ENCODE data around the gene CABCOCO1. TPM values are rescaled to one million over a fixed set of nuclear protein-coding genes. Genes with fewer than 3 reads are reported as not detected.
A peak's percentile ranks its signal among the peaks of the same experiment; 100 is the strongest.

The CABCOCO1 gene
- total and polyA plus RNA-seq, 9 of the 15 experiments (the other 6 are each of a cell fraction or from before 2014, with no cell fraction given), result 0.04 TPM; not detected in 8

GRCh38 chr10:61757525-61758397 lies 95.0 kb downstream of the CABCOCO1 start:
- Histone ChIP-seq H3K9me1 (ENCODE audit: control insufficient read depth, insufficient read depth, low read length) (no peaks in the 10 kb centered on the region), H2AFZ (ENCODE audit: low read depth, low read length) (peak overlapping the region; percentile 80), H3K4me1 (replicated peaks in 1 of 2; ENCODE audit: control insufficient read depth in 2 of 2, insufficient read depth in 2 of 2, low read length in 2 of 2) (peaks cover 0 to 50% of the 10 kb centered on the region in 2 experiments; a peak in 4 of 5 replicates), H3K4me2 (ENCODE audit: insufficient read depth, low read length) (peak overlapping the region; percentile 20; the same call in 1 of the 2 replicates), H4K20me1 (replicated peaks; ENCODE audit: control insufficient read depth, insufficient read depth, low read length) (no peaks in the 10 kb centered on the region), H3K9ac (ENCODE audit: insufficient read depth in 1 of 2, low read depth in 2 of 2, low read length in 2 of 2) (peak overlapping the region in 1 of 2 experiments; percentile 44; a peak in 2 of 4 replicates), H3K79me2 (ENCODE audit: control insufficient read depth, insufficient read depth, low read length) (peaks cover 23% of the 10 kb centered on the region; the same call in 1 of the 3 replicates), H3K36me3 (ENCODE audit: control insufficient read depth, insufficient read depth, low read length) (no peaks in the 10 kb centered on the region; the same call in 2 of the 3 replicates), H3K9me3 (replicated peaks; ENCODE audit: control insufficient read depth, insufficient read depth, low read depth, low read length) (no peaks in the 10 kb centered on the region; the same call in 1 of the 2 replicates), H3K27ac (ENCODE audit: extremely low read depth, low read depth, low read length) (peak overlapping the region; percentile 40), H3K27me3 (ENCODE audit: control insufficient read depth in 2 of 2, insufficient read depth in 2 of 2, low read length in 2 of 2) (no peaks in the 10 kb centered on the region), H3K4me3 (no peak overlapping the region)
- FAIRE-seq (no peak), ATAC-seq (peak; percentile 51), DNase-seq (ENCODE audit: extremely low read depth in 1 of 4, low spot score in 3 of 4) (peak in 1 of 4 experiments; percentile 57)
- intact Hi-C loops (cut with micrococcal nuclease), result no loop called here
- no TSS peak for BruUV-seq (replicated peaks)
- ChIA-PET CTCF (ENCODE audit: low intra/inter-chr PET ratio) (no interaction called here), POLR2A (interaction anchor here (1.0 kb wide), 1 partner anchor 8 kb away, joined by 4 read pairs; no protein-coding TSS in a partner anchor)
- in situ Hi-C loops (cut with MboI), result loop anchor here (25.0 kb wide), 1 partner anchor 1355 kb away; no protein-coding TSS in a partner anchor
- WGBS (ENCODE audit: insufficient coverage, low coverage, missing lambda C conversion rate), result 32% methylated on average over 2 of the region's 2 CpGs
- TF ChIP-seq SOX6 (IDR thresholded peaks at IDR 0.05) (0 out of 2 replicates have a peak, but pooled peaks have one; percentile 13), MYNN (IDR thresholded peaks at IDR 0.05) (no peak), MYNN (CRISPR knock-in tag; IDR thresholded peaks at IDR 0.05) (no peak), TBL1XR1 (IDR thresholded peaks at IDR 0.05; ENCODE audit: low read length in 2 of 2) (peak in 1 of 2 experiments; percentile 27; a peak in 1 of 4 replicates), SMARCA4 (IDR thresholded peaks at IDR 0.05) (peak; percentile 68), MAFF (IDR thresholded peaks at IDR 0.05; ENCODE audit: low read length) (no peak), NFRKB (IDR thresholded peaks at IDR 0.05; ENCODE audit: low read depth) (peak; percentile 53), ELF1 (tag; IDR thresholded peaks at IDR 0.05) (peak; percentile 46), MEF2D (tag; conservative IDR thresholded peaks at IDR 0.05; ENCODE audit: low read depth) (peak; percentile 59; the same call in 1 of the 2 replicates), DIDO1 (tag; IDR thresholded peaks at IDR 0.05; ENCODE audit: low read depth) (peak; percentile 25; the same call in 1 of the 2 replicates), SLC30A9 (CRISPR knock-in tag; IDR thresholded peaks at IDR 0.05) (no peak), ARID1B (IDR thresholded peaks at IDR 0.05) (peak; percentile 66), GATAD2A (IDR thresholded peaks at IDR 0.05) (peak; percentile 82), SPI1 (IDR thresholded peaks at IDR 0.05; ENCODE audit: borderline replicate concordance, low read depth, low read length) (no peak), TCF3 (CRISPR knock-in tag; IDR thresholded peaks at IDR 0.05) (no peak), FOSL1 (tag; conservative IDR thresholded peaks at IDR 0.05) (peak; percentile 92), VEZF1 (CRISPR knock-in tag; IDR thresholded peaks at IDR 0.05) (peak; percentile 26; the same call in 1 of the 2 replicates), ZNF436 (CRISPR knock-in tag; IDR thresholded peaks at IDR 0.05) (no peak), LEF1 (IDR thresholded peaks at IDR 0.05) (no peak), MAX (CRISPR knock-in tag; IDR thresholded peaks at IDR 0.05) (no peak)
- TF ChIP-seq, protein P1, sequence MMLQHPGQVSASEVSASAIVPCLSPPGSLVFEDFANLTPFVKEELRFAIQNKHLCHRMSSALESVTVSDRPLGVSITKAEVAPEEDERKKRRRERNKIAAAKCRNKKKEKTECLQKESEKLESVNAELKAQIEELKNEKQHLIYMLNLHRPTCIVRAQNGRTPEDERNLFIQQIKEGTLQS (IDR thresholded peaks at IDR 0.05), result peak; percentile 87
- TF ChIP-seq, protein P1 (CRISPR knock-in tag; conservative IDR thresholded peaks at IDR 0.05), result peak; percentile 38; the same call in 1 of the 2 replicates

Data from K562 (cell line).